CD4-positive, alpha-beta T cell treated with Interleukin-1 beta for 1 hour (primary cell): ENCODE measurements around the gene PBX3.

ENCODE experiments used
- DNase-seq, 2 donors: peaks; one replicate each; pipeline ENCODE4 v3.0.0-alpha.2; 2020 to 2022

PBX3 gene

DNA sequence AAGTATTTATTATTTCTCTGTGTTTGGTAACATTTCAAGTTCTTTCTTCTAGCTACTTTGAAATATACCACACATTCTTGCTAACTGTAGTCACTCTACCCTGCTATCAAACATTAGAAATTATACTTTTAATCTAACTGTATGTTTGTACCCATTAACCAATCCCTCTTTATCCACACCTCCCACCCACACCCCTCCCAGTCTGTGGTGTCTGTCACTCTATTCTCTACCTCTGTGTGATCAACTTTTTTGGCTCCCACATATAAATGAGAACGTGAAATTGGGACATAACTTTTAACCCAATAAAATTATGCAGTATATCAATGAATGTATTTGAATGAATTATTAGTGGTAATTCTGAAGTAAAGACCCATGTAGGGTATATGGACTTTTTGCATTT is 79.7 kb downstream of the PBX3 start:
- no peak for DNase-seq

- DNase-seq = peak; percentile 69 to 75
Measured at GRCh38 chr9:125829743-125830142, 82.6 kb downstream of the PBX3 start.

- no peak for DNase-seq
Measured at GRCh38 chr9:125831054-125831453, 83.9 kb downstream of the PBX3 start.

GRCh38 chr9:125831616-125832015 is 84.4 kb downstream of the PBX3 start:
- no peak for DNase-seq

DNA sequence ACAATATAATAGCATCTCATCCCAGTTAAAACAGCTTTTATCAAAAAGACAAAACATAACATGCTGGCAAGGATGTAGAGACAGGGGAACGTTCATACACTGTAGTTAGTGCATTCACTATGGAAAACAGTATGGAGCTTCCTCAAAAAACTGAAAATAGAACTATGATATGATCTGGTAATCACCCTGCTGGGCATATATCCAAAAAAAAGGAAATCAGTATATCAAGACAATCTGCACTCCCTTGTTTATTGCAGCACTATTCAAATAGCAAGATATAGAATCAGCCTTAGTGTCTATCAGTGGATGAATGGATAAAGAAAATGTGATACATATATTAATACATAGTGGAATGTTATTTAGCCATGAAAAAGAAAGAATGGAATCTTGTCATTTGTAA is 88.5 kb downstream of the PBX3 start:
- no peak for DNase-seq

DNA sequence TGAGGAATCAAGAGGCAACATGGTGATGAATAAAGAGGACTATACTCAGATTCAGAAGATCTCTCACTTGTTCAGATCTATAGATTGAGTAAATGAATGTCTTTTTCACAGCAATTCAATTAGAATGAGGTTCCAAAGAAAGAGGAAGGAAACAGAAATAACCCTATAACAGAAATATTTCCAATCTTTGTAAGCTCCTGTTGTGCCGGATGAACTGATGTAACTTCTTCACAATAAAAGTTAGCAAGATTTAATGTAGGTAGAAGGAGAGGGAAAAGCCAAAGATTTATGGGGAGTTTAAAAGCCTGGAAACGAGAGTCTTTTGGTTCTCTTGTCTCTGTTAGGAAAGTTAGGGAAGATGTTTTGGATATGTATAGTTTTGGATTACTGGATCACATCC is 92.1 kb downstream of the PBX3 start:
- no peak for DNase-seq

GRCh38 chr9:125841444-125841843 is 94.3 kb downstream of the PBX3 start:
- no peak for DNase-seq

DNA sequence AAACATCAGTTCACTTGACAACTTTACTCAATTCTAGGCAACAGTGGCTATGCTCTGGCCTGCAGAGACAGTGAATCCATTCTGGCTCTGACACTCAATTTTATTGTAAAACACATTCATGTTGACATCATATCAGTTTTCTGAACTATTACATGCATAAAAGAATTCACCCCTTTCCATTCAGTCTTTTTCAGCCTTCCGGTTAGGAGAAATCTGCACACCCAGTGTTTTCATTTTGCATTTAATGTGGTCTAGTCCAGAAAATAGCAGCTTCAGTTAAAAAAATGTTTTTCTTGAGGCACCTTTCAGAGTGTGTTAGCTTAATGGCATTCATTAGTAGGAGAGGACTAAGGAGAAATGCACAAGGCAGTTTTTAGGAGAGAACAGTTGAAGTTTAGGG is 95.1 kb downstream of the PBX3 start:
- DNase-seq = no peak

DNA sequence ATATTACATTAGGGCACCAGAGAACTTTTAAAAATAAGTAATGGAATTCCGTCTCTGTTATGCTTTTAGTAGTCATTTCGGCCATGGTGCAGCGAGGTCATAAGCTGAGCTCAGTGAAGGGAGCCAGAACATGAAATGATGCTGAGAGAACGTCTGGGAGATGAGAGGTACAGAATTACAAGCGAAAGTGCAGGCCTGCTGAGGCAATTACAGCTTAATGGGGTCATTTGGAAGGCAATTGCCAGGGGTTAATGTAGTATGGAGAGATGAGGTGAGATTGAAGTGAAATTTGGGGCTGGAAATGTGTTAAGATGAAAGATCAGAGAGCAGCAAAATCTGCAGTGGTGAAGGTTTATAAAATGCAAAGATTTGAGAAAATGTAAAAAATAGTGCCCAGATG is 96.5 kb downstream of the PBX3 start:
- DNase-seq = no peak

GRCh38 chr9:125844611-125845010 is 97.4 kb downstream of the PBX3 start:
- no peak for DNase-seq

DNA sequence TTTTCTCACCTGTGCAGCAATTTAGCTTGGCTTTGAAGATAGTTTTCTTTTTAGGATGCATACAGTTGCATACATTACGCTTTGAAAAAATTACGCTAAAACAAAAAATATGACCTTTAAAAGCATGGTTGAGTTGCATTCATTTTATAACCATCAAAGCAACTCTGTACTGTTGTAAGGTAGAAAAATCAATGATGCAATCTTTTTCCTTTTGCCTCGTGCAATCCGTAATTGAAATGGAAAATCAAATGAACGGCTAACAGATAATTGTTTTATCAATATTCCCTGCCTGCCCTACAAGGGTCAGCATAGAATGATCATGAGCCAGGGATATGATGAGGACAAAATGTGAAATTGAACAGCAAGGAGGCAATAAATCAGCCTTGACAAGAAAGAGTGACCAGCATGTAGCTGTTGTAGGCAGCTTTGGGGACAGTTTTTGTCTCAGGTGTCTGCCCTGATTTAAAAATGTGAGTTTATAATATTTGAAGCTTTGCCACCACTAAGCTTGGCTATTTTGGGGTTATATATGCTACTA is 98.2 kb downstream of the PBX3 start:
- DNase-seq = no peak

DNA sequence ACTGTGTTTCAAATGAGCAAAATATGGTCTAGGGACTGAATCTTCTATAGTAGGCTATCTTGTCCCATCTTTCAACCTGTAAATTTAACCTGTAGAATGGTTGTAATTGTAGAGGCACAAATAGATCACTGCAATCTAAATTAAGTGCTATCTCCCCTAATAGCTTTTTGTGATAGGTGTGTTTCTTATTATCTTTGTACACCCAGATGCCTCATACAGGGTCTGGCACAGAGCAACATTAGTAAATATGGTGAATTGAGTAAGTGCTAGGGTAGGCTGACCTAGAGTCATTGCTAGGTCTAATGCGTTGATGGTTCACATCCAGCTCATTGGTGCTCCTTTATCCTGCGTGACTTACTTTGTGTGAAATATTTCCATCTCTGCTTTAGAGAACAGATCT is 100.6 kb downstream of the PBX3 start:
- DNase-seq = no peak

DNA sequence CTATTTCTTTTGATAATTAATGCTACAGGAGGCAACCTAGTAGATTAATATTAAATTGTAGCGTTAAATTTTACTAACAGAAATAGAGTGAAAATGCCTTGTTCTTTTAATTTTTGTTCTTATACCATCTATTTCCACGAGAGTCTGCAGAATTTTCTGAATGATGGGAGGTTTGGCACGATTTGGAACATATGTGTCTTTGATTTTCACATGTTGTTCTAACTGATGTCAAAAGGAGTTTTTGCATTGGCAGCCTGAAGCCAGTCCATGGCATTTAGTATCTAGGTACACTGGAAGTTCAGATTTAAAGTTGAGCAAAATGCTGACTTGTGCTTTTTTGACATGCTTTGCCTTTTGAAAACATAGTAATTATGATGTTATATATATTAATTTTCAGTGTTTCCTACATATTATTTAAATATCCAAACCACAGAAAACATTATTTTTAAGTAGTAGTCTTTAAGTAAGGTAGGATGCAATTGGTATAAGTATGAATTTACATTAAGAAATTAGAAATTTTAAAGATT is 103.0 kb downstream of the PBX3 start:
- no peak for DNase-seq

GRCh38 chr9:125850763-125851162 is 103.6 kb downstream of the PBX3 start:
- DNase-seq = no peak

DNA sequence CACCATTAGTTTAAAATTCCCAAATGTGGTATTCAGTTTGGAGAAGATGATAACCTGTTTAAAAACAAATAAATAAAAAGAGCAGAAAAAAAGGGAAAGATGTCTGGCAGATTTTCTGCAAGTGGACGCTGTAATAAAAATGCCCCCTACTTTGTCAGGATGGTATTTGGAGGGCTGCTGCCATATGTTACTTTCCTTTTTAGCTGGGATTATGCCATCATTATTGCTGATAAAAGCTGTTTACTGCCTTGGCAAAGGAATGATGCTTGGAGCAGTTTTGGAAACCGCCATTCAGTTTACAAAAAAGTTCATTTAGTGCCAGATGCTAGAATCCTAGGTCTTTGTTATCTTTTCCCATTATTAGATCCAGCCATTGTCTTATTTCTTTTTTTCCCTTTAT is 104.8 kb downstream of the PBX3 start:
- DNase-seq = no peak

- DNase-seq = no peak
Measured at GRCh38 chr9:125852386-125852785, 105.2 kb downstream of the PBX3 start.

GRCh38 chr9:125854553-125855275 is 107.5 kb downstream of the PBX3 start:
- no peak for DNase-seq

- no peak for DNase-seq
Measured at GRCh38 chr9:125856331-125856730, 109.2 kb downstream of the PBX3 start.

- no peak for DNase-seq
Measured at GRCh38 chr9:125861405-125862058, 114.4 kb downstream of the PBX3 start.

DNA sequence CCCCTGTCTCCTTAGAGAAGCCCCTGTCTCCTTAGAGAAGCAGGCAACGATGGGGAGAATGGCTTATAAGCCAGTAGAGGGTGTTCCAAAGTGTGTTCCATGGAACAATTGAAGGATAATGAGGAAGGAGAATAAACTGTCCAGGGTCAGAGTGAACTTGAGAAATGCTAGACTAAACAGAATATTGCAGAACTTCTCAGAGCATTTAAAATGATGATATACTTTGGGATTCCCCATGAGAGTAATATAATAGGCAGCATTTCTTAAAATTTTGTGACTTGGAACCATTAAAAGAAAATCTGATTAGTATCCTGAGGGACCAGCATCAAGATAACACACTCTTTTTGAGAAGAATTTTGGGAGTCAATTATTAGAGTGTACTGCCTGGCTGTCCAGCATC is 116.8 kb downstream of the PBX3 start:
- no peak for DNase-seq

GRCh38 chr9:125867751-125868415 is 120.7 kb downstream of the PBX3 start:
- DNase-seq = no peak

GRCh38 chr9:125878164-125878631 is 131.0 kb downstream of the PBX3 start:
- DNase-seq = no peak

GRCh38 chr9:125881042-125881441 is 133.9 kb downstream of the PBX3 start:
- DNase-seq = no peak
